Right lobe of liver (tissue), 6 donors: ENCODE results near the gene LIN52. TPM values are rescaled to one million over a fixed set of nuclear protein-coding genes. Genes with fewer than 3 reads are reported as not detected.

Experiments
- ATAC-seq, 4 donors: fragments of 200-7000 bp; cut with Tn5 transposase; one replicate each; pipeline ENCODE4 v1.9.1; 2020; ENCODE audit warnings: mild to moderate bottlenecking in 4 of 4, moderate library complexity in 4 of 4
- DNase-seq, 3 donors: peaks; one replicate each; pipeline ENCODE4 v3.0.0-alpha.2; 2020
- H3K27ac ChIP-seq, 3 donors: fragments of 200-600 bp; one replicate each; pipeline ENCODE4 v1.8.0; 2022
- H3K27me3 ChIP-seq, 2 donors: fragments of 200-600 bp; one replicate each; pipeline ENCODE4 v1.8.0; 2022
- H3K36me3 ChIP-seq, 4 donors: fragments of 200-600 bp; sonication (generic) in 1 of 4; one replicate each; pipeline versions ENCODE4 v1.5.1 to v1.8.0; 2017 to 2022; ENCODE audit warnings: control low read depth in 1 of 4
- H3K4me1 ChIP-seq, 4 donors: fragments of 200-600 bp; sonication (generic) in 1 of 4; one replicate each; pipeline versions ENCODE4 v1.5.1 to v1.8.0; 2017 to 2022; ENCODE audit warnings: control low read depth in 1 of 4
- H3K4me3 ChIP-seq, 3 donors: fragments of 200-600 bp; one replicate each; pipeline ENCODE4 v1.8.0; 2022
- H3K9me3 ChIP-seq, 4 donors: fragments of 200-600 bp; sonication (generic) in 1 of 4; one replicate each; pipeline versions ENCODE4 v1.5.1 to v1.8.0; 2017 to 2022; ENCODE audit warnings: control low read depth in 1 of 4
- POLR2A ChIP-seq: fragments of 450-650 bp; IDR thresholded peaks from one replicate; pipeline ENCODE4 v1.6.1; 2017; ENCODE audit warnings: antibody characterized with exemption, mild to moderate bottlenecking
- WGBS: methylation state at CpG from one replicate; pipeline ENCODE4 v1.1.6; 2018; ENCODE audit warnings: low coverage, low lambda C conversion rate; ENCODE audit not compliant: insufficient coverage; ENCODE audit errors: missing lambda C conversion rate; 5-methylcytosine and 5-hydroxymethylcytosine counted together
- intact Hi-C, 2 donors: fragments of 100-400 bp; cut with DNase I; formaldehyde crosslinking; loops; one replicate each; pipeline versions ENCODE4 v1.11.2 to v1.14.1; 2022
- total RNA-seq, 6 experiments: library from RNA; depleted of rRNA in 2 of 6; stranded (reverse); fragments of >200 nt in 2 of 6; fragmentation: NEBNext Ultra II Directional in 3 of 6; extraction: Animal tissue kit (Norgen Biotek cat#: 25700) in 3 of 6; gene quantifications; one replicate each; pipeline versions ENCODE4 v1.1.0 to v1.2.4, GENCODE V29; 2016 to 2023
- TF ChIP-seq, protein P1 (sequence below), 4 donors: fragments of 200-600 bp in 3 of 4; fragments of 450-650 bp in 1 of 4; IDR thresholded peaks; one replicate each; pipeline versions ENCODE4 v1.5.1 to v1.8.0; 2016 to 2022; ENCODE audit warnings: antibody characterized with exemption in 4 of 4, mild to moderate bottlenecking in 2 of 4
- donor health status: DM: no; HTN: yes; CAD: no.
- donor health status: DM: no; HTN: no; CAD: no.
- donor health status: DM: no; HTN: no; CAD: no.
- donor health status: DM: no; HTN: yes; CAD: no.
- donor health status: DM: no; HTN: yes; CAD: no.

The LIN52 gene
- total RNA-seq, 6 experiments from 2014 or later: 2.3 to 59.5 (median 4.8) TPM

DNA sequence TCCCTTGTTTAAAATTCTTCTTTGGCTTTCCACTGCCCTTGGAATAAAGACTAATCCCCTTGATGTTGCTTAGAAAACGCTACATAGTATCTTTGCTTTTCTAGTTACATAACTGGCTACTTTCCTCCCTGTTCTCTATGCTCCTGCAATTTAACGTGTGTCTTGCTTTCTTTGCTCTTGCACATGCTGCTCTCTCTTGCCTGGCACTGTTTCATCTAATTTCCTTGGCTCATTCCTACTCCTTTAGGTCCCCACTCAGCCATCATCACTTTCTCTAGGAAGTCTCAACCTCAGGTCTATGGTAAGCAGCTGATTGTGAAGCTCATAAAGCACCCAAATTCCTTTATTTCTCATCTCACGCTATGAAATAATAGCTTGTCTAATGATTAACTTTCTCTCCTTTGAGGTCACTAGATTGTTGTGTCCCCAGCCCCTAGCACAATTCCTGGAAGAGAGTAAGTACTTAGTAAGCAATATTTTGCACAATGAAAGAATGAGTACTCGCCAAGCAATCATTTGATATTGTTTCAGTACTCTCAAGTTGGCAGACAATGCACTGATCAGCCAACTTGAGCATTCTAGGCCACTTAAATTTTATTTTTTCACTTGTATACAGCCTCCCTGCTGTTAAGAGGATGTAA lies 3.8 kb upstream of the LIN52 start:
- H3K4me1 ChIP-seq: peaks cover 0 to 36% (median 10%) of the 10 kb centered on the region in 4 donors
- 22% methylated on average over 4 of the region's 4 CpGs for WGBS
- no peaks in the 10 kb centered on the region for H3K27me3 ChIP-seq
- peak overlapping the region in 2 of 3 donors; percentile 8 to 99 for H3K27ac ChIP-seq
- intact Hi-C loops: no loop called here
- no peaks in the 10 kb centered on the region for H3K36me3 ChIP-seq
- no peak overlapping the region for H3K4me3 ChIP-seq
- TF ChIP-seq, protein P1, sequence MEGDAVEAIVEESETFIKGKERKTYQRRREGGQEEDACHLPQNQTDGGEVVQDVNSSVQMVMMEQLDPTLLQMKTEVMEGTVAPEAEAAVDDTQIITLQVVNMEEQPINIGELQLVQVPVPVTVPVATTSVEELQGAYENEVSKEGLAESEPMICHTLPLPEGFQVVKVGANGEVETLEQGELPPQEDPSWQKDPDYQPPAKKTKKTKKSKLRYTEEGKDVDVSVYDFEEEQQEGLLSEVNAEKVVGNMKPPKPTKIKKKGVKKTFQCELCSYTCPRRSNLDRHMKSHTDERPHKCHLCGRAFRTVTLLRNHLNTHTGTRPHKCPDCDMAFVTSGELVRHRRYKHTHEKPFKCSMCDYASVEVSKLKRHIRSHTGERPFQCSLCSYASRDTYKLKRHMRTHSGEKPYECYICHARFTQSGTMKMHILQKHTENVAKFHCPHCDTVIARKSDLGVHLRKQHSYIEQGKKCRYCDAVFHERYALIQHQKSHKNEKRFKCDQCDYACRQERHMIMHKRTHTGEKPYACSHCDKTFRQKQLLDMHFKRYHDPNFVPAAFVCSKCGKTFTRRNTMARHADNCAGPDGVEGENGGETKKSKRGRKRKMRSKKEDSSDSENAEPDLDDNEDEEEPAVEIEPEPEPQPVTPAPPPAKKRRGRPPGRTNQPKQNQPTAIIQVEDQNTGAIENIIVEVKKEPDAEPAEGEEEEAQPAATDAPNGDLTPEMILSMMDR (IDR thresholded peaks at IDR 0.05): no peak
- no peak for TF ChIP-seq POLR2A
- no peaks in the 10 kb centered on the region for H3K9me3 ChIP-seq
- ATAC-seq (no peak), DNase-seq (no peak)

DNA sequence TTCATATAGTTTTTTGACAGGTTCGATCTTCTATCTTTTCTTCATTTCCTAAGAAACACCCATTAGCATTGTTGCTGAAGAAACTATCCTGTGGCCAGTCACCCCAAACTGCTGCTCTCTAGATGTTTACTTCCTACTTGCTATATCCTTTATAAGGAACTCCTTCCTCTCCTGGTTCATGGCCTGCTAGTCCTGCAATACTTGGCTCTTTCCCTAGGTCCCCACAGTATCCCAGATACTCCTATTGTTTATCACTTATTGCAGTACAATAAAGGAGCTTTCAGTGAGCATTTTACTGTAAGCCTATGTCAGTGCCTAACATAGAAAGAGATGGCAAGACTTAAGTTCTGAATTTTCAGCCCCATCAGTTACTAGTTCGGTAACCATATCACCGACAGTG lies 3.3 kb upstream of the LIN52 start:
- DNase-seq (no peak), ATAC-seq (no peak)
- Histone ChIP-seq H3K4me1 (peaks cover 0 to 41% (median 10%) of the 10 kb centered on the region in 4 donors), H3K27ac (peak overlapping the region in 1 of 3 donors; percentile 99), H3K27me3 (no peaks in the 10 kb centered on the region), H3K4me3 (no peak overlapping the region), H3K9me3 (no peaks in the 10 kb centered on the region), H3K36me3 (no peaks in the 10 kb centered on the region)
- no peak for TF ChIP-seq POLR2A
- TF ChIP-seq, protein P1 (IDR thresholded peaks at IDR 0.05): no peak
- WGBS: 71% methylated on average over 3 of the region's 3 CpGs
- intact Hi-C loops: no loop called here

DNA sequence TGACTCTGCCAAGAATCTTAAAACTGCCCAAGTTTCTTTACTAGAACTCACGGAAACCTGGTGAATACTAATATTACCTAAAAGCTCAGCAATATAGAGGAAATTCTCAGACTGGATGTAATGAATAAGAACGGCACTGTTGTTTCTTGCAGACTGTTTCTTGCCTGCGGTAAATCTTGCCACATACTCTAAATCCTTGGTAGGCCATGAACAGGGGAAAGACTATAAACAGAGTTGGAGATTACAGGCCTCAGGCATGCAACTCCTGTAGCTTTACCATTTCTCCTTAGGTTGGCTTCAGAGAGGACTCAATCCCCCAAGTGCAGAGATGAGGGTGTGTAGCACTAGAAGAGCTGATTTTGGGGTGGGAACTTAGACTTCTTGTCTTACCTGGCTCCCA lies 1.6 kb upstream of the LIN52 start:
- Histone ChIP-seq H3K27ac (peak overlapping the region in 2 of 3 donors; percentile 93 to 99), H3K27me3 (no peaks in the 10 kb centered on the region), H3K4me1 (peaks cover 0 to 42% (median 10%) of the 10 kb centered on the region in 4 donors), H3K4me3 (peak overlapping the region; percentile 80 to 93 (median 81)), H3K9me3 (no peaks in the 10 kb centered on the region), H3K36me3 (no peaks in the 10 kb centered on the region)
- intact Hi-C loops: no loop called here
- ATAC-seq: no peak
- TF ChIP-seq POLR2A: no peak
- TF ChIP-seq, protein P1 (IDR thresholded peaks at IDR 0.05): no peak
- no peak for DNase-seq
- 29% methylated on average over 3 of the region's 3 CpGs for WGBS

DNA sequence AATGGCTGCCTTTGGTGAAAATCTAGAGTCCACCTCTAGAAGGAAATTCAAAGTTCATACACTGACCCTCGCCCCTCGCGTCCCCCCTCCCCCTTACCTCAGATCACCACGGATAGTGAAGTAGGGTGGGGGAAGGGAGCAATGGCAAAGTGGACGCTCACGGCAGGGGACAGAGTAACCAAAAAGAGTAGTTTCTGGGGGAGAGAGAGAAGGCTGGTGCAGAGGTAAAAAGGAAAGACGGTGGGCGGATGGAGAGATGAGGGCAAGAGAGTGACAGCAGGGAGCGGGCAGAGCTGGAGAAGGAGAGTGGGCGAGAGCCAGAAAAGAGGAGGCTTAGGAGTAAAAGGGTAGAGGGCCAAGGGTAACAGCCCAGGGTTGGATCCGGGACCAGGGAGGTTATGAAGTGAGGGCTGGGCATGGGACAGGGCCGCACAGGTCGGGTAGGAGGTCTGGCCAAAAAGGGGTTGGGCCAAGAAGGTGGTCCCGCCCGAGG lies 926 bp upstream of the LIN52 start:
- no peaks in the 10 kb centered on the region for H3K36me3 ChIP-seq
- H3K27me3 ChIP-seq: no peaks in the 10 kb centered on the region
- no peak for TF ChIP-seq POLR2A
- TF ChIP-seq, protein P1 (IDR thresholded peaks at IDR 0.05): no peak
- H3K4me1 ChIP-seq: peaks cover 0 to 42% (median 10%) of the 10 kb centered on the region in 4 donors
- intact Hi-C loops: no loop called here
- ATAC-seq: peak; percentile 11 to 48 (median 34)
- peak overlapping the region; percentile 80 to 93 (median 81) for H3K4me3 ChIP-seq
- no peaks in the 10 kb centered on the region for H3K9me3 ChIP-seq
- peak overlapping the region; percentile 72 to 99 (median 93) for H3K27ac ChIP-seq
- peak in 1 of 3 donors; percentile 56 for DNase-seq
- WGBS: 0% methylated on average over 13 of the region's 15 CpGs
